ENCODE results near the gene RABEP1. TPM values are rescaled to one million over a fixed set of nuclear protein-coding genes. Genes with fewer than 3 reads are reported as not detected.

Gene RABEP1
- total RNA-seq, 2 donors from 2014 or later, result 36.4 to 47.0 TPM

- H3K4me1 ChIP-seq (ENCODE audit: control insufficient read depth in 1 of 2, low read depth in 2 of 2), result peaks cover 0 to 2% of the 10 kb centered on the region in 2 donors
- H3K4me3 ChIP-seq, result no peak overlapping the region
- H3K27me3 ChIP-seq (replicated peaks; ENCODE audit: insufficient read depth), result no peaks in the 10 kb centered on the region
- H3K9me3 ChIP-seq, result no peaks in the 10 kb centered on the region
- no peak for DNase-seq (ENCODE audit: low spot score)
- no peak for ATAC-seq (ENCODE audit: insufficient number of reproducible peaks, low FRiP score, low read depth)
- H3K36me3 ChIP-seq, result peaks cover 73% of the 10 kb centered on the region
- no peak overlapping the region for H3K27ac ChIP-seq
- TF ChIP-seq CTCF (IDR thresholded peaks at IDR 0.05), result no peak
These were observed 126.1 kb downstream of the RABEP1 start for GRCh38 chr17:5408186-5408585.

- no peak overlapping the region for H3K27ac ChIP-seq
- H3K27me3 ChIP-seq (replicated peaks; ENCODE audit: insufficient read depth), result no peaks in the 10 kb centered on the region
- H3K9me3 ChIP-seq, result no peaks in the 10 kb centered on the region
- H3K36me3 ChIP-seq, result peaks cover 59% of the 10 kb centered on the region
- H3K4me3 ChIP-seq, result no peak overlapping the region
- H3K4me1 ChIP-seq (ENCODE audit: control insufficient read depth in 1 of 2, low read depth in 2 of 2), result peaks cover 6 to 17% of the 10 kb centered on the region in 2 donors
- TF ChIP-seq CTCF (IDR thresholded peaks at IDR 0.05), result no peak
- no peak for DNase-seq (ENCODE audit: low spot score)
- ATAC-seq (ENCODE audit: insufficient number of reproducible peaks, low FRiP score, low read depth), result no peak
These were observed 128.6 kb downstream of the RABEP1 start for GRCh38 chr17:5410594-5411272.

- DNase-seq (ENCODE audit: low spot score) (no peak), ATAC-seq (ENCODE audit: insufficient number of reproducible peaks, low FRiP score, low read depth) (peak; percentile 94)
- peak overlapping the region; percentile 47 for H3K4me3 ChIP-seq
- peak overlapping the region; percentile 63 to 80 for H3K27ac ChIP-seq
- H3K9me3 ChIP-seq, result no peaks in the 10 kb centered on the region
- no peak for TF ChIP-seq CTCF (IDR thresholded peaks at IDR 0.05)
- no peaks in the 10 kb centered on the region for H3K27me3 ChIP-seq (replicated peaks; ENCODE audit: insufficient read depth)
- peaks cover 29% of the 10 kb centered on the region for H3K36me3 ChIP-seq
- H3K4me1 ChIP-seq (ENCODE audit: control insufficient read depth in 1 of 2, low read depth in 2 of 2), result peaks cover 16 to 39% of the 10 kb centered on the region in 2 donors
These were observed 131.6 kb downstream of the RABEP1 start for GRCh38 chr17:5413682-5414081.

- Histone ChIP-seq H3K4me3 (no peak overlapping the region), H3K27me3 (replicated peaks; ENCODE audit: insufficient read depth) (no peaks in the 10 kb centered on the region), H3K27ac (no peak overlapping the region), H3K36me3 (peaks cover 12% of the 10 kb centered on the region), H3K4me1 (ENCODE audit: control insufficient read depth in 1 of 2, low read depth in 2 of 2) (peaks cover 16 to 51% of the 10 kb centered on the region in 2 donors), H3K9me3 (no peaks in the 10 kb centered on the region)
- ATAC-seq (ENCODE audit: insufficient number of reproducible peaks, low FRiP score, low read depth) (no peak), DNase-seq (ENCODE audit: low spot score) (no peak)
- TF ChIP-seq CTCF (IDR thresholded peaks at IDR 0.05), result no peak
These were observed 134.8 kb downstream of the RABEP1 start for GRCh38 chr17:5416901-5417300.

GRCh38 chr17:5418858-5419355 is 136.8 kb downstream of the RABEP1 start:
- peak overlapping the region; percentile 72 to 85 for H3K27ac ChIP-seq
- peaks cover 4% of the 10 kb centered on the region for H3K36me3 ChIP-seq
- H3K4me3 ChIP-seq, result peak overlapping the region; percentile 87
- H3K4me1 ChIP-seq (ENCODE audit: control insufficient read depth in 1 of 2, low read depth in 2 of 2), result peaks cover 16 to 42% of the 10 kb centered on the region in 2 donors
- TF ChIP-seq CTCF (IDR thresholded peaks at IDR 0.05), result no peak
- H3K27me3 ChIP-seq (replicated peaks; ENCODE audit: insufficient read depth), result no peaks in the 10 kb centered on the region
- ATAC-seq (ENCODE audit: insufficient number of reproducible peaks, low FRiP score, low read depth) (peak; percentile 13), DNase-seq (ENCODE audit: low spot score) (no peak)
- no peaks in the 10 kb centered on the region for H3K9me3 ChIP-seq
